ENCODE results near the gene SLC7A6OS. TPM values are rescaled to one million over a fixed set of nuclear protein-coding genes. Genes with fewer than 3 reads are reported as not detected.

SLC7A6OS gene
- total RNA-seq, 2 experiments from 2014 or later = 29.0 to 32.1 TPM

DNA sequence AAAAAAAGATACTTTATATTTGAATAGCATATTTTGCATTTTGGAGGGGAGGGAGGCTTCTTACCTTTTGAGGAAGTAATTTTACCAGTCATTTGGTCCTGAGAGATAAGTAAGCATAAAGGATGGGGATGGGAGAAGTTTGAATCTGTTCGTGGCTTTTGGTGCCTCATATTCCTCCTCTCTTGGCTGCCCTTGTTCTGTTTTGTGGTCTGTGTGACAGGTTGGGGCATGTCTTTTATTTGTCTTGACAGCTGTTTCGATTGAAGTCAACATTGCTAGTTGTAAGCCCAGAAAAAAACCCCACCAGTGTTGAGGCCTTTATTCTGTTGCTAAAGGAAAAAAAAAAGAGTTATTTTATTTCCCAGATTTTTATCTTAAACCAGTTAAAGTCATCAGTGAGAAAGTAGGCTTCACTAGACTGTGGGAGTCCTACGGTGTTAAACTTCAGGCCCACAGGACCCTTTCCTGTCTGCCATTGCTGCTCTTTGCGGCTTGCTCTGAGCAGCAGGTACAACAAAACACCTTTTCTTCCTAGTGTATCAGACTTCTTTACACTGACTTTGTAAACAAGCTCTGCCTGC lies 35.0 kb downstream of the SLC7A6OS start:
- Mint-ChIP-seq H3K27me3 (no peaks in the 10 kb centered on the region), H3K27ac (peak overlapping the region; percentile 94), H3K4me1 (ENCODE audit: low read depth) (peaks cover 73% of the 10 kb centered on the region), H3K9me3 (no peaks in the 10 kb centered on the region), H3K4me3 (peak overlapping the region; percentile 66), H3K36me3 (ENCODE audit: low read depth) (peaks cover 70% of the 10 kb centered on the region)
- peak overlapping the region; percentile 71 to 74 for H3K27ac ChIP-seq (ENCODE audit: low read depth in 1 of 2, low read length in 2 of 2)
- no peaks in the 10 kb centered on the region for H3K9me3 ChIP-seq (ENCODE audit: control insufficient read depth in 1 of 2, insufficient read depth in 1 of 2, low read length in 2 of 2)
- ChIA-PET CTCF (interaction anchor here (1.0 to 5.7 kb wide), 7 partner anchors 10 to 53 kb away, joined by 3 to 41 read pairs (median 7); partner anchors contain the start of genes PRMT7, SLC7A6 and SLC7A6OS), POLR2A (interaction anchor here (0.7 to 12.9 kb wide), 10 partner anchors 10 to 190 kb away, joined by 3 to 271 read pairs (median 4); partner anchors contain the start of genes NFATC3, PLA2G15, PRMT7 and SLC7A6)
- peak; percentile 75 for ATAC-seq (ENCODE audit: poor library complexity)
- no peak for TF ChIP-seq CTCF (IDR thresholded peaks at IDR 0.05)
- intact Hi-C loops (cut with DNase I, micrococcal nuclease) = loop anchor here in 1 of 2 experiments (1.0 kb wide), 2 partner anchors 10 to 35 kb away; partner anchors contain the start of gene SLC7A6OS
- H3K4me3 ChIP-seq (ENCODE audit: low read length) = peak overlapping the region; percentile 5
- peaks cover 33% of the 10 kb centered on the region for H3K36me3 ChIP-seq (ENCODE audit: insufficient read depth, low read length)
- peaks cover 93% of the 10 kb centered on the region for H3K4me1 ChIP-seq (ENCODE audit: insufficient read depth, low read length)
- no peaks in the 10 kb centered on the region for H3K27me3 ChIP-seq (ENCODE audit: control insufficient read depth in 1 of 2, insufficient read depth in 2 of 2, low read length in 2 of 2)
- DNase-seq = peak in 13 of 14 experiments; percentile 36 to 87 (median 55)

- TF ChIP-seq CTCF (IDR thresholded peaks at IDR 0.05) = no peak
- Mint-ChIP-seq H3K4me1 (ENCODE audit: low read depth) (peaks cover 76% of the 10 kb centered on the region), H3K27ac (peak overlapping the region; percentile 94), H3K27me3 (no peaks in the 10 kb centered on the region), H3K4me3 (peak overlapping the region; percentile 89), H3K9me3 (no peaks in the 10 kb centered on the region), H3K36me3 (ENCODE audit: low read depth) (peaks cover 71% of the 10 kb centered on the region)
- ChIA-PET CTCF (interaction anchor here (0.8 to 5.7 kb wide), 3 partner anchors 10 to 54 kb away, joined by 3 to 41 read pairs (median 11); partner anchors contain the start of gene SLC7A6), POLR2A (interaction anchor here (1.0 to 12.9 kb wide), 5 partner anchors 10 to 37 kb away, joined by 3 to 271 read pairs (median 31); partner anchors contain the start of genes PRMT7, SLC7A6 and SLC7A6OS)
- no peak for DNase-seq
- intact Hi-C loops (cut with DNase I, micrococcal nuclease) = no loop called here
- H3K4me1 ChIP-seq (ENCODE audit: insufficient read depth, low read length) = peaks cover 93% of the 10 kb centered on the region
- peak overlapping the region; percentile 71 to 74 for H3K27ac ChIP-seq (ENCODE audit: low read depth in 1 of 2, low read length in 2 of 2)
- H3K4me3 ChIP-seq (ENCODE audit: low read length) = no peak overlapping the region
- no peaks in the 10 kb centered on the region for H3K27me3 ChIP-seq (ENCODE audit: control insufficient read depth in 1 of 2, insufficient read depth in 2 of 2, low read length in 2 of 2)
- H3K9me3 ChIP-seq (ENCODE audit: control insufficient read depth in 1 of 2, insufficient read depth in 1 of 2, low read length in 2 of 2) = no peaks in the 10 kb centered on the region
- ATAC-seq (ENCODE audit: poor library complexity) = no peak
- peaks cover 37% of the 10 kb centered on the region for H3K36me3 ChIP-seq (ENCODE audit: insufficient read depth, low read length)
These were observed 36.3 kb downstream of the SLC7A6OS start for GRCh38 chr16:68274441-68274840.

GRCh38 chr16:68273896-68274295 lies 36.9 kb downstream of the SLC7A6OS start:
- H3K27me3 Mint-ChIP-seq = no peaks in the 10 kb centered on the region
- H3K27me3 ChIP-seq (ENCODE audit: control insufficient read depth in 1 of 2, insufficient read depth in 2 of 2, low read length in 2 of 2) = no peaks in the 10 kb centered on the region
- H3K4me3 Mint-ChIP-seq = peak overlapping the region; percentile 89
- DNase-seq (peak in 1 of 14 experiments; percentile 35), ATAC-seq (ENCODE audit: poor library complexity) (no peak)
- intact Hi-C loops (cut with DNase I, micrococcal nuclease) = loop anchor here in 1 of 2 experiments (2.0 kb wide), 1 partner anchor 13 kb away; no protein-coding TSS in a partner anchor
- no peak for TF ChIP-seq CTCF (IDR thresholded peaks at IDR 0.05)
- ChIA-PET CTCF (interaction anchor here (0.8 to 5.7 kb wide), 4 partner anchors 10 to 55 kb away, joined by 3 to 41 read pairs (median 8); partner anchors contain the start of gene SLC7A6), POLR2A (interaction anchor here (1.0 to 12.9 kb wide), 5 partner anchors 9 to 272 kb away, joined by 3 to 271 read pairs (median 31); partner anchors contain the start of genes PRMT7, SLC7A6 and SLC7A6OS)
- peak overlapping the region; percentile 71 to 74 for H3K27ac ChIP-seq (ENCODE audit: low read depth in 1 of 2, low read length in 2 of 2)
- H3K36me3 ChIP-seq (ENCODE audit: insufficient read depth, low read length) = peaks cover 35% of the 10 kb centered on the region
- H3K9me3 ChIP-seq (ENCODE audit: control insufficient read depth in 1 of 2, insufficient read depth in 1 of 2, low read length in 2 of 2) = no peaks in the 10 kb centered on the region
- no peak overlapping the region for H3K4me3 ChIP-seq (ENCODE audit: low read length)
- peak overlapping the region; percentile 94 for H3K27ac Mint-ChIP-seq
- H3K36me3 Mint-ChIP-seq (ENCODE audit: low read depth) = peaks cover 72% of the 10 kb centered on the region
- H3K9me3 Mint-ChIP-seq = no peaks in the 10 kb centered on the region
- peaks cover 91% of the 10 kb centered on the region for H3K4me1 ChIP-seq (ENCODE audit: insufficient read depth, low read length)
- peaks cover 77% of the 10 kb centered on the region for H3K4me1 Mint-ChIP-seq (ENCODE audit: low read depth)

Data from CD4-positive, alpha-beta T cell (primary cell).